ENCODE results near the gene DUSP28. TPM values are rescaled to one million over a fixed set of nuclear protein-coding genes. Genes with fewer than 3 reads are reported as not detected.

Gene DUSP28
- total and polyA plus RNA-seq, 2 of the 13 experiments (the other 11 are each of a cell fraction or from before 2014, with no cell fraction given) = 5.2 to 8.6 TPM

- intact Hi-C loops (cut with micrococcal nuclease; ENCODE audit: unreplicated experiment) = loop anchor here (10.0 kb wide), 1 partner anchor 229 kb away; no protein-coding TSS in a partner anchor
- peak overlapping the region; percentile 66 to 74 (median 68) for H3K4me3 ChIP-seq (replicated peaks in 1 of 3; ENCODE audit: insufficient read depth in 1 of 3, low read depth in 2 of 3, low read length in 3 of 3)
- POLR2A ChIA-PET = interaction anchor here (0.6 to 9.7 kb wide), 11 partner anchors 10 to 132 kb away, joined by 3 to 147 read pairs (median 12); partner anchors contain the start of genes CAPN10, DUSP28, GPR35 and RNPEPL1
- TF ChIP-seq NFKB2 (CRISPR knock-in tag; IDR thresholded peaks at IDR 0.05; ENCODE audit: borderline replicate concordance) (peak; percentile 54; the same call in 1 of the 2 replicates), TOPORS (CRISPR knock-in tag; IDR thresholded peaks at IDR 0.05) (no peak), ZMYM4 (CRISPR knock-in tag; IDR thresholded peaks at IDR 0.05) (no peak), ZNF768 (CRISPR knock-in tag; IDR thresholded peaks at IDR 0.05) (0 out of 2 replicates have a peak, but pooled peaks have one; percentile 18), ZFP82 (CRISPR knock-in tag; IDR thresholded peaks at IDR 0.05; ENCODE audit: borderline replicate concordance) (no peak), ZSCAN25 (CRISPR knock-in tag; IDR thresholded peaks at IDR 0.05) (0 out of 2 replicates have a peak, but pooled peaks have one; percentile 14), HOXA3 (CRISPR knock-in tag; IDR thresholded peaks at IDR 0.05) (0 out of 2 replicates have a peak, but pooled peaks have one; percentile 7), NFIB (CRISPR knock-in tag; IDR thresholded peaks at IDR 0.05; ENCODE audit: borderline replicate concordance) (0 out of 2 replicates have a peak, but pooled peaks have one; percentile 67), MXD3 (CRISPR knock-in tag; IDR thresholded peaks at IDR 0.05) (0 out of 2 replicates have a peak, but pooled peaks have one; percentile 23), BATF2 (CRISPR knock-in tag; IDR thresholded peaks at IDR 0.05) (no peak), ZNF772 (CRISPR knock-in tag; IDR thresholded peaks at IDR 0.05) (0 out of 2 replicates have a peak, but pooled peaks have one; percentile 21), SPEN (CRISPR knock-in tag; IDR thresholded peaks at IDR 0.05; ENCODE audit: low read depth) (0 out of 2 replicates have a peak, but pooled peaks have one; percentile 6), ZFP91 (CRISPR knock-in tag; IDR thresholded peaks at IDR 0.05; ENCODE audit: borderline replicate concordance) (peak; percentile 39), MAZ (IDR thresholded peaks at IDR 0.05; ENCODE audit: borderline replicate concordance, low read depth, low read length) (no peak), MAZ (CRISPR knock-in tag; IDR thresholded peaks at IDR 0.05; ENCODE audit: low read depth) (0 out of 2 replicates have a peak, but pooled peaks have one; percentile 5), SNAPC2 (CRISPR knock-in tag; IDR thresholded peaks at IDR 0.05) (no peak), ZNF619 (CRISPR knock-in tag; IDR thresholded peaks at IDR 0.05) (no peak), ISL2 (CRISPR knock-in tag; IDR thresholded peaks at IDR 0.05) (no peak), MEF2D (CRISPR knock-in tag; IDR thresholded peaks at IDR 0.05) (0 out of 2 replicates have a peak, but pooled peaks have one; percentile 47), RARA (CRISPR knock-in tag; IDR thresholded peaks at IDR 0.05) (no peak), AGO2 (optimal IDR thresholded peaks at IDR 0.05; ENCODE audit: low read depth, low read length) (peak; percentile 37), ZNF543 (CRISPR knock-in tag; IDR thresholded peaks at IDR 0.05) (no peak)
Observed at GRCh38 chr2:240605867-240606743, 45.9 kb downstream of the DUSP28 start.

More at GRCh38 chr2:240605867-240606743, 45.9 kb downstream of the DUSP28 start:
- no peaks in the 10 kb centered on the region for H3K27me3 ChIP-seq (ENCODE audit: control insufficient read depth in 1 of 2, insufficient read depth in 2 of 2, low read length in 2 of 2)
- H3K4me1 ChIP-seq (ENCODE audit: insufficient read depth, low read length) = peaks cover 80% of the 10 kb centered on the region
- CTCF ChIA-PET (ENCODE audit: low intra/inter-chr PET ratio, low total read pairs) = interaction anchor here (1.6 kb wide), 1 partner anchor 26 kb away, joined by 7 read pairs; no protein-coding TSS in a partner anchor
- WGBS (ENCODE audit: low lambda C conversion rate) = 41% methylated on average over 9 of the region's 12 CpGs
- ATAC-seq = peak; percentile 11
- DNase-seq (ENCODE audit: low spot score) = no peak
- H3K4me2 ChIP-seq (ENCODE audit: low read depth, low read length) = peak overlapping the region; percentile 91
- H3K9me3 ChIP-seq (ENCODE audit: low read length) = no peaks in the 10 kb centered on the region
- no peak for FAIRE-seq
- peak overlapping the region; percentile 78 for H3K9ac ChIP-seq (ENCODE audit: insufficient read depth, low read depth, low read length)
- in situ Hi-C loops (cut with HindIII; ENCODE audit: extremely low pct_ligation_motif_present, low pct_unique_long_range_greater_than_20kb) = no loop called here
- BruUV-seq (replicated peaks) = no TSS peak
- no peak overlapping the region for H2AFZ ChIP-seq (ENCODE audit: low read length)
- peaks cover 1 to 3% of the 10 kb centered on the region in 2 experiments; a peak in 2 of 5 replicates for H3K36me3 ChIP-seq (replicated peaks in 1 of 2; ENCODE audit: control insufficient read depth in 1 of 2, insufficient read depth in 2 of 2, low read length in 2 of 2)
- H3K79me2 ChIP-seq (ENCODE audit: insufficient read depth, low read length) = peaks cover 55% of the 10 kb centered on the region
- H4K20me1 ChIP-seq (ENCODE audit: insufficient read depth, low read length) = 0 out of 2 replicates have a peak, but pooled peaks cover 7% of the 10 kb centered on the region
- H3K27ac ChIP-seq (ENCODE audit: extremely low read length, insufficient read depth, low read length) = peak overlapping the region; percentile 91
